Erythroblast (primary cell): ENCODE results near the gene DEPDC5.

ENCODE experiments used
- GATA1 ChIP-seq: IDR thresholded peaks from 2 replicates; pipeline ENCODE4 v1.6.1; 2011; ENCODE audit warnings: low read depth, mild to moderate bottlenecking, control low read depth, low read length, moderate library complexity
- POLR2A ChIP-seq: IDR thresholded peaks from 2 replicates; pipeline ENCODE4 v1.6.1; 2011; ENCODE audit warnings: mild to moderate bottlenecking, low read length

DNA sequence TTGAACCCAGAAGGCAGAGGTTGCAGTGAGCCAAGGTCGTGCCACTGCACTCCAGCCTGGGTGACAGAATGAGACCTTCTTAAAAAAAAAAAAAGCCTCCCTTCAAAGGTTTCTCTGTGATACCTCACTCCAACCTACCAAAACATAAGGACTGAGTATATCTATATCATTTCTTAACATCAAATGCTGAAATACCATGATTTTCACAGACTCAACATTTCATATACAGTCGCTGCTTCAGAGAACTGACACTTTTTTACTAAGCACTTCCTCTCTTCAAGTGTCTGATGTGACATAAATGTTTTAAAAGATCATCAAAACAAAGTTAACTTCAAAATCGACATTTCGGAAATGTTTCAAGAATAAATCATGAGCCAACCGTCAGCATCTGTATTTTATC, 15.9 kb upstream of the DEPDC5 start:
- TF ChIP-seq POLR2A (no peak), GATA1 (no peak)
